ENCODE results near the gene TGM3.

TGM3 gene

DNA sequence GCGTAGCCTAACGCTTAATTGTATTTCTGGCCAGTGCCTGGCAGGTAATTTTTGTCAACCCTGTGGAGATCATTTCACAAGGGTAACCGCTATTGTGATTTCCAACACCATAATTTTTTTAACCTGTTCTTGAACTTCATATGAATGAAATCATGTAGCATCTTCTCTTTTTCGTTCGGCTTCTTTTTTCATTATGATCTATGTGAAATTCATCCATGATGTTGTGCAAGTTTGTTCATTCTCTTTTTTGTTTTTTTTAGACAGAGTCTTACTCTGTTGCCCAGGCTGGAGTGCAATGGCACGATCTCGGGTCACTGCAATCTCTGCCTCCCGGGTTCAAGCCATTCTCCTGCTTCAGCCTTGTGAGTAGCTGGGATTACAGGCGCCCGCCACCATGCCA lies 42.5 kb upstream of the TGM3 start:
- DNase-seq (ENCODE audit: low read depth, low spot score): no peak
- CTCF ChIA-PET: no interaction called here
- TF ChIP-seq, protein P1, sequence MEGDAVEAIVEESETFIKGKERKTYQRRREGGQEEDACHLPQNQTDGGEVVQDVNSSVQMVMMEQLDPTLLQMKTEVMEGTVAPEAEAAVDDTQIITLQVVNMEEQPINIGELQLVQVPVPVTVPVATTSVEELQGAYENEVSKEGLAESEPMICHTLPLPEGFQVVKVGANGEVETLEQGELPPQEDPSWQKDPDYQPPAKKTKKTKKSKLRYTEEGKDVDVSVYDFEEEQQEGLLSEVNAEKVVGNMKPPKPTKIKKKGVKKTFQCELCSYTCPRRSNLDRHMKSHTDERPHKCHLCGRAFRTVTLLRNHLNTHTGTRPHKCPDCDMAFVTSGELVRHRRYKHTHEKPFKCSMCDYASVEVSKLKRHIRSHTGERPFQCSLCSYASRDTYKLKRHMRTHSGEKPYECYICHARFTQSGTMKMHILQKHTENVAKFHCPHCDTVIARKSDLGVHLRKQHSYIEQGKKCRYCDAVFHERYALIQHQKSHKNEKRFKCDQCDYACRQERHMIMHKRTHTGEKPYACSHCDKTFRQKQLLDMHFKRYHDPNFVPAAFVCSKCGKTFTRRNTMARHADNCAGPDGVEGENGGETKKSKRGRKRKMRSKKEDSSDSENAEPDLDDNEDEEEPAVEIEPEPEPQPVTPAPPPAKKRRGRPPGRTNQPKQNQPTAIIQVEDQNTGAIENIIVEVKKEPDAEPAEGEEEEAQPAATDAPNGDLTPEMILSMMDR (IDR thresholded peaks at IDR 0.05; ENCODE audit: insufficient read depth, low read length, missing control alignments): no peak

DNA sequence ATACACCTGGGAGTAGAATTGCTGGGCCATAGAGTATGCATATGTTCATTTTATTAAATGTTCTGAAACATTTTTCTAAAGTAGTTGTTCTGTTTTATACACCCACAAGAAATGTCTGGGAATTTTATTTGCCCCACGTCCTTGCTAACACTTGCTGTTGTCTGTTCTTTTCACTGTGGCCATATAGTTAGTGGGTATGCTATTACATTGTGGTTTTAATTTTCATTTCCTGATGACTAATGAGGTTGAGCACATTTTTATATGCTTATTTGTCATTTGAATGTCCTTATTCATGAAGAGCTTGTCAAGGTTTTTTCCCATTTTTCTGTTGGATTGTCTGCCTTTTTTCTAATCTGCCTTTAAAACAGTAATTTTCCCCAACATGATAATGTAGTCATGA lies 41.5 kb upstream of the TGM3 start:
- DNase-seq (ENCODE audit: low read depth, low spot score): no peak
- H3K4me3 ChIP-seq (ENCODE audit: low read depth, low read length): no peak overlapping the region
- TF ChIP-seq, protein P1 (IDR thresholded peaks at IDR 0.05; ENCODE audit: insufficient read depth, low read length, missing control alignments): no peak
- ChIA-PET POLR2A (no interaction called here), CTCF (no interaction called here)

More for the DNA sequence above, 42.5 kb upstream of the TGM3 start:
- H3K4me3 ChIP-seq (ENCODE audit: low read depth, low read length): no peak overlapping the region
- POLR2A ChIA-PET: no interaction called here

DNA sequence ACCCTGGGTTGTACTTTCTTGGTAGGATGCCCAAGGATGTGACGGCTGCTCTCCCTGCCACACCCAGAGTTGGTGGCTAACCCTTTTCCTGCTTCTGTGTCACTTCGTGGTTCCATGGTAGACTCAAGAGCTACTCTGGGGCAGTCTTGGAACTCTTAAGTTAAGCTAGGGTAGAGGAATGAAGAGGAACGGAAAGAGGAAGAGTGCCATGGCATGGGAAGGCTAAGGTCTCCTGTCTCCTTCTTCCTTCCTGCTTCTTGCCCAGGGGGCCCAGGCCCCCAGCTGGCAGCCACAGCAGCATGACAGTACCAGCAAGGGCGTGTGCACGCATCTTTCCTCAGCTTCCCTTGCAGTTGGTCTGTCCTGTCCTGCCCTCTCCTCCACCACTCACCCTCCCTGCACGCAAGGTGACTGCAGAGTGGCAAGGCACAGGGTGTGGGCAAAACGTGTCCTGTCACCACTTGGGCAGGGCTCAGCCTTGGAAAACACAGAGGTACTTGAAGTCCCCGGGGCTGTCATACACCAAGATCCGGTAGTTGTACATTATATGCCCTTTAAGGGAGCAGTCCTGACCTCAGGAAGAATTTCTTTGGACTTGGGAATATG lies 39.8 kb upstream of the TGM3 start:
- TF ChIP-seq, protein P1 (IDR thresholded peaks at IDR 0.05; ENCODE audit: insufficient read depth, low read length, missing control alignments): no peak
- DNase-seq (ENCODE audit: low read depth, low spot score): no peak
- POLR2A ChIA-PET: no interaction called here
- no peak overlapping the region for H3K4me3 ChIP-seq (ENCODE audit: low read depth, low read length)
- CTCF ChIA-PET: no interaction called here

DNA sequence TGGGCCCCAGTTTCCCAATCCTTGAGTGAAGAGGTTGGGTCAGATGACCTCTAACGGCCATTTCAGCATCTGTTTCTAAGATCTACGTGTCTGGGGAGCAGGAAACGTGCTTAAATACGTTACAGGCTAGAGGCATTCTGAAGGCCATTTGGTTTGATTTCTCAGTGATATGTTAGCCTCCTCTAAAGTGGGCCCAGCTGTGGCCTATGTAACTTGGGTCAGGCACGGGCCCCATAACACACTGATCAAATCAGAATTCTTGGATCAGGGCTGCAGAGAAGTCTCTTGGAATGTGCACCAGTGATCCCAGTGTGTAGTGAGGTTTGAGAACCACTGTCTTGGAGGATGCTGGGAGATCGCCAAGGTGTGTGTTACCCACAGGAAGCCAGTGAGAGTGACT lies 36.1 kb upstream of the TGM3 start:
- H3K4me3 ChIP-seq (ENCODE audit: low read depth, low read length): no peak overlapping the region
- CTCF ChIA-PET: interaction anchor here (1.0 kb wide), 1 partner anchor 91 kb away, joined by 4 read pairs; no protein-coding TSS in a partner anchor
- POLR2A ChIA-PET: no interaction called here
- DNase-seq (ENCODE audit: low read depth, low spot score): no peak
- TF ChIP-seq, protein P1 (IDR thresholded peaks at IDR 0.05; ENCODE audit: insufficient read depth, low read length, missing control alignments): no peak

DNA sequence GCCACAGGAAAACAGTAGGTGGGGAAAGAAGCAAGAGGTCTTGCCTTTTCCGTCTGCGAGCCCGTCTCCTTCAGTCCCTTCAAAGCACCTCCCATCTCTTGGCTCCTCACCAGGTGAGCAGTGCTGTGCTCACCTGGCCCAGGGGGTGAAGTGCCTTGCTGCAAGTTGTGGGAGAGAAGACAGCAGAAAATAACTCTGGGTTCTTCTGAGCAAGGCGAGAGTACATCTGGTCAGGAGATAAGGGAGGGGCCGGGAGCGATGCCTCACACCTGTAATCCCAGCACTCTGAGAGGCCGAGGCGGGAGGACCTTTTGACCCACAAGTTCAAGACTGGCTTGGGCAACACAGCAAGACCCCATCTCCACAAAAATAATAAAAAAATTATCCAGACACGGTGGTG lies 35.6 kb upstream of the TGM3 start:
- DNase-seq (ENCODE audit: low read depth, low spot score): no peak
- TF ChIP-seq, protein P1 (IDR thresholded peaks at IDR 0.05; ENCODE audit: insufficient read depth, low read length, missing control alignments): no peak
- CTCF ChIA-PET: no interaction called here
- POLR2A ChIA-PET: no interaction called here
- H3K4me3 ChIP-seq (ENCODE audit: low read depth, low read length): no peak overlapping the region

DNA sequence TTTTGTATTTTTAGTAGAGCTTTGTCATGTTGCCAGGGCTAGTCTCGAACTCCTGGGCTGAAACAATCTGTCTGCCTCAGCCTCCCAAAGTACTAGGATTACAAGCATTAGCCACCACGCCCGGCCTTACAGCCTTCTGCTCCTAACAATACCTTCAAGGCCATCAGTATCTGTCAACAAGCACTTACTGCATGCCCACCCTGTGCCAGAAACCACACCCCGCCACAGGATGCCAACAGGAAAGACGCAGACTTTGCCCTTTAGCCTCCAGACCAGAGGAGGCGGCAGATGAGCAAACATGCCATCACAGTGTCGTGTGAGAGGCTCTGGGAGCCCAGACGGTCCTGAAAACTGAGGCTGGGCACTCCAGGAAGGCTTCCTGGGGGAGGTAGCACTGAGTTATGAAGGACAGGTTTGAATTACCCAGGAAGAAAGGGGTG lies 34.7 kb upstream of the TGM3 start:
- TF ChIP-seq, protein P1 (IDR thresholded peaks at IDR 0.05; ENCODE audit: insufficient read depth, low read length, missing control alignments): no peak
- ChIA-PET CTCF (no interaction called here), POLR2A (no interaction called here)
- H3K4me3 ChIP-seq (ENCODE audit: low read depth, low read length): no peak overlapping the region
- DNase-seq (ENCODE audit: low read depth, low spot score): no peak

Measured in AG04449 (cell line).